ENCODE data around the gene FGF8.

DNA sequence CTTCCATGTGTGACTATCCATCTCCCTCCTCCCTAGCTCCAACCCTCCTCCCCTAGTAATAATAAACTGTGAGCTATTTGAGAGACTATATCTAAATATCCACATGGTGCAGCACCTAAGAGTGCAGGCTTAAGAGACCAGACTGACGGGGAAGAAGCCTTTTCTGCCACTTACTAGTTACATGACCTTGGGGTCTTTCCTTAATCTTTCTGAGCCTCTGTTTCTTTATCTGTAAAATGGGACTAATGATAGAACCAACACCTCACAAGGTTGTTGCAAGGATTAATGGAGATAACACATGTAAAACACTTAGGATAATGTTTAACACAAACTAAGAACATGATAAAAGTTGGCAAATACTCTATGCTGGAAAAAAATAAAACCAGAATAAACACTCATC is 43.8 kb downstream of the FGF8 start:
- no peak for TF ChIP-seq POLR2A (IDR thresholded peaks at IDR 0.05)
- no peak for TF ChIP-seq CTCF (IDR thresholded peaks at IDR 0.05 in 4 of 5, conservative IDR thresholded peaks at IDR 0.05 in 1 of 5)

All from gastrocnemius medialis (tissue), 4 donors.